ENCODE results near the gene IL17A.

IL17A gene

GRCh38 chr6:52201046-52201445, 14.9 kb downstream of the IL17A start:
- no peak for TF ChIP-seq CTCF (IDR thresholded peaks at IDR 0.05)
- Histone ChIP-seq H3K4me3 (no peak overlapping the region), H3K27ac (no peak overlapping the region)
- DNase-seq (ENCODE audit: low spot score): no peak

GRCh38 chr6:52201493-52201892, 15.3 kb downstream of the IL17A start:
- DNase-seq (ENCODE audit: low spot score): no peak
- no peak overlapping the region for H3K27ac ChIP-seq
- H3K4me3 ChIP-seq: no peak overlapping the region
- TF ChIP-seq CTCF (IDR thresholded peaks at IDR 0.05): no peak

- DNase-seq (ENCODE audit: low spot score): no peak
- TF ChIP-seq CTCF (IDR thresholded peaks at IDR 0.05): no peak
- H3K27ac ChIP-seq: no peak overlapping the region
- no peak overlapping the region for H3K4me3 ChIP-seq
These were observed 20.9 kb downstream of the IL17A start for GRCh38 chr6:52207066-52207465.

- no peak for DNase-seq (ENCODE audit: low spot score)
- TF ChIP-seq CTCF (IDR thresholded peaks at IDR 0.05): no peak
- peak overlapping the region in 1 of 2 donors; percentile 32 for H3K27ac ChIP-seq
- H3K4me3 ChIP-seq: no peak overlapping the region
These were observed 22.4 kb downstream of the IL17A start for GRCh38 chr6:52208612-52209011.

- no peak overlapping the region for H3K4me3 ChIP-seq
- no peak for DNase-seq (ENCODE audit: low spot score)
- H3K27ac ChIP-seq: no peak overlapping the region
- no peak for TF ChIP-seq CTCF (IDR thresholded peaks at IDR 0.05)
These were observed 23.6 kb downstream of the IL17A start for GRCh38 chr6:52209770-52210169.

GRCh38 chr6:52210227-52210626, 24.1 kb downstream of the IL17A start:
- DNase-seq (ENCODE audit: low spot score): no peak
- Histone ChIP-seq H3K27ac (no peak overlapping the region), H3K4me3 (no peak overlapping the region)
- no peak for TF ChIP-seq CTCF (IDR thresholded peaks at IDR 0.05)

GRCh38 chr6:52213127-52213526, 27.0 kb downstream of the IL17A start:
- no peak overlapping the region for H3K4me3 ChIP-seq
- no peak for DNase-seq (ENCODE audit: low spot score)
- TF ChIP-seq CTCF (IDR thresholded peaks at IDR 0.05): no peak
- no peak overlapping the region for H3K27ac ChIP-seq
